SK-N-SH treated with all-trans-retinoic acid at 6 μM for 48 hours (cell line): ENCODE data around the gene IGLL5.
A peak's percentile ranks its signal among the peaks of the same experiment; 100 is the strongest.

Experiments used
- ATAC-seq: fragments of 200-7000 bp; cut with Tn5 transposase; 3 replicates; pipeline ENCODE4 v1.9.1; 2020; ENCODE audit warnings: mild to moderate bottlenecking, moderate library complexity
- ARNTL ChIP-seq: fragments of 450-650 bp; formaldehyde crosslinking; IDR thresholded peaks from 2 replicates; pipeline ENCODE4 v1.5.0; 2020; ENCODE audit warnings: low read depth, mild to moderate bottlenecking, moderate library complexity, borderline replicate concordance
- CSRNP3 ChIP-seq: fragments of 250-450 bp; sonication (Bioruptor Pico); IDR thresholded peaks from 2 replicates; pipeline ENCODE4 v1.5.1; 2021; ENCODE audit warnings: mild to moderate bottlenecking, moderate library complexity
- ESRRG ChIP-seq: fragments of 250-450 bp; sonication (Bioruptor Pico); IDR thresholded peaks from 2 replicates; pipeline ENCODE4 v1.6.1; 2021; ENCODE audit warnings: mild to moderate bottlenecking
- GLIS3 ChIP-seq: fragments of 250-450 bp; sonication (Bioruptor Pico); IDR thresholded peaks from 2 replicates; pipeline ENCODE4 v1.5.0; 2020; ENCODE audit warnings: mild to moderate bottlenecking, moderate library complexity
- ISL1 ChIP-seq: fragments of 250-450 bp; sonication (Bioruptor Pico); IDR thresholded peaks from 2 replicates; pipeline ENCODE4 v2.1.2; 2022; ENCODE audit warnings: mild to moderate bottlenecking, moderate library complexity
- OSR1 ChIP-seq: fragments of 250-450 bp; sonication (Bioruptor Pico); IDR thresholded peaks from 2 replicates; pipeline ENCODE4 v1.8.0; 2022; ENCODE audit warnings: moderate library complexity, mild to moderate bottlenecking, inconsistent platforms
- PATZ1 ChIP-seq: fragments of 250-450 bp; sonication (Bioruptor Pico); IDR thresholded peaks from 2 replicates; pipeline ENCODE4 v1.8.0; 2020; ENCODE audit warnings: mild to moderate bottlenecking, moderate library complexity, borderline replicate concordance
- PPARA ChIP-seq: fragments of 250-450 bp; sonication (Bioruptor Pico); IDR thresholded peaks from 2 replicates; pipeline ENCODE4 v1.5.0; 2020; ENCODE audit warnings: mild to moderate bottlenecking, borderline replicate concordance
- RARB ChIP-seq: fragments of 250-450 bp; sonication (Bioruptor Pico); IDR thresholded peaks from 2 replicates; pipeline ENCODE4 v1.8.0; 2021; ENCODE audit warnings: mild to moderate bottlenecking, moderate library complexity
- SNAI2 ChIP-seq: fragments of 250-450 bp; sonication (Bioruptor Pico); IDR thresholded peaks from 2 replicates; pipeline ENCODE4 v1.5.0; 2020; ENCODE audit warnings: mild to moderate bottlenecking, moderate library complexity
- TCF4 ChIP-seq: fragments of 250-450 bp; sonication (Bioruptor Pico); IDR thresholded peaks from 2 replicates; pipeline ENCODE4 v1.8.0; 2021; ENCODE audit warnings: mild to moderate bottlenecking, moderate library complexity, borderline replicate concordance
- TOX ChIP-seq: fragments of 250-450 bp; sonication (Bioruptor Pico); IDR thresholded peaks from 2 replicates; pipeline ENCODE4 v1.8.0; 2021; ENCODE audit warnings: mild to moderate bottlenecking, moderate library complexity, borderline replicate concordance
- TSHZ2 ChIP-seq: fragments of 250-450 bp; sonication (Bioruptor Pico); IDR thresholded peaks from 2 replicates; pipeline ENCODE4 v1.5.0; 2020; ENCODE audit warnings: mild to moderate bottlenecking, moderate library complexity
- ZC3H10 ChIP-seq: fragments of 250-450 bp; sonication (Bioruptor Pico); IDR thresholded peaks from 2 replicates; pipeline ENCODE4 v1.5.1; 2021; ENCODE audit warnings: mild to moderate bottlenecking, moderate library complexity
- ZFP3 ChIP-seq: fragments of 250-450 bp; sonication (Bioruptor Pico); IDR thresholded peaks from 2 replicates; pipeline ENCODE4 v1.5.0; 2020; ENCODE audit warnings: mild to moderate bottlenecking, moderate library complexity
- ZFP30 ChIP-seq: fragments of 450-650 bp; formaldehyde crosslinking; IDR thresholded peaks from 2 replicates; pipeline ENCODE4 v1.5.0; 2022; ENCODE audit warnings: mild to moderate bottlenecking, moderate library complexity
- ZNF565 ChIP-seq: fragments of 450-650 bp; formaldehyde crosslinking; conservative IDR thresholded peaks from 2 replicates; pipeline ENCODE4 v1.5.0; 2020; ENCODE audit warnings: low read depth, mild to moderate bottlenecking, moderate library complexity
- ZNF70 ChIP-seq: fragments of 450-650 bp; formaldehyde crosslinking; IDR thresholded peaks from 2 replicates; pipeline ENCODE4 v1.5.0; 2020; ENCODE audit warnings: mild to moderate bottlenecking, moderate library complexity
- ZNF8 ChIP-seq: fragments of 450-650 bp; formaldehyde crosslinking; IDR thresholded peaks from 2 replicates; pipeline ENCODE4 v1.5.0; 2020; ENCODE audit warnings: mild to moderate bottlenecking, moderate library complexity

Gene IGLL5

GRCh38 chr22:22942511-22943329 lies 55.1 kb downstream of the IGLL5 start:
- peak; percentile 94 for ATAC-seq
- TF ChIP-seq SNAI2 (CRISPR knock-in tag) = no peak
- TF ChIP-seq ZFP30 (CRISPR knock-in tag) = no peak
- no peak for TF ChIP-seq PPARA
- no peak for TF ChIP-seq GLIS3 (CRISPR knock-in tag)
- TF ChIP-seq OSR1 (CRISPR knock-in tag) = no peak
- no peak for TF ChIP-seq ZNF8 (CRISPR knock-in tag)
- no peak for TF ChIP-seq ZNF70 (CRISPR knock-in tag)
- no peak for TF ChIP-seq ESRRG (CRISPR knock-in tag)
- TF ChIP-seq ZFP3 (CRISPR knock-in tag) = no peak
- no peak for TF ChIP-seq RARB (CRISPR knock-in tag)
- TF ChIP-seq CSRNP3 = no peak
- TF ChIP-seq, all 23 proteins: peak for 0

- TF ChIP-seq TOX = no peak
- TF ChIP-seq ISL1 = no peak
- no peak for TF ChIP-seq PATZ1 (CRISPR knock-in tag)
- no peak for TF ChIP-seq ZNF70 (CRISPR knock-in tag)
- TF ChIP-seq ZFP3 (CRISPR knock-in tag) = no peak
- TF ChIP-seq TCF4 (CRISPR knock-in tag) = no peak
- no peak for TF ChIP-seq ZNF565 (CRISPR knock-in tag)
- TF ChIP-seq OSR1 (CRISPR knock-in tag) = no peak
- no peak for ATAC-seq
Measured at GRCh38 chr22:22943521-22944267, 56.1 kb downstream of the IGLL5 start.

GRCh38 chr22:22944268-22944985 lies 56.8 kb downstream of the IGLL5 start:
- TF ChIP-seq TSHZ2 (CRISPR knock-in tag) (no peak), ARNTL (CRISPR knock-in tag) (no peak), ZC3H10 (CRISPR knock-in tag) (no peak), ZFP3 (CRISPR knock-in tag) (no peak), ZFP30 (CRISPR knock-in tag) (no peak), ZNF8 (CRISPR knock-in tag) (no peak), CSRNP3 (no peak), TOX (no peak), RARB (CRISPR knock-in tag) (no peak), PPARA (no peak), SNAI2 (CRISPR knock-in tag) (no peak), ZNF70 (CRISPR knock-in tag) (no peak)
- ATAC-seq = no peak
